H9 (cell line): Measurements from ENCODE around the gene AP1B1. TPM values are rescaled to one million over a fixed set of nuclear protein-coding genes. Genes with fewer than 3 reads are reported as not detected.
"Not testable (repeated sequence)": the region's sequence is repeated elsewhere in the genome, so short reads cannot be mapped to it uniquely, and the experiment has no call there.

Experiments used
- DNase-seq: peaks from one replicate; pipeline ENCODE4 v3.0.0-alpha.2; 2017
- H2AFZ ChIP-seq: one replicate; pipeline ENCODE4 v1.6.1; 2013; ENCODE audit warnings: mild to moderate bottlenecking, low read length, control low read depth, moderate library complexity
- H2AK5ac ChIP-seq: 2 replicates; pipeline ENCODE4 v1.6.1; 2013; ENCODE audit warnings: low read length, control low read depth, mixed read lengths; ENCODE audit not compliant: insufficient read length
- H2BK120ac ChIP-seq: one replicate; pipeline ENCODE4 v1.6.1; 2013; ENCODE audit warnings: low read depth, mild to moderate bottlenecking, low read length, control low read depth, inconsistent platforms; ENCODE audit not compliant: poor library complexity, severe bottlenecking
- H2BK12ac ChIP-seq: 2 replicates; pipeline ENCODE4 v1.6.1; 2013; ENCODE audit warnings: low read length, control low read depth, mixed read lengths, low read depth; ENCODE audit not compliant: insufficient read length
- H2BK15ac ChIP-seq: 2 replicates; pipeline ENCODE4 v1.6.1; 2013; ENCODE audit warnings: low read depth, low read length, control low read depth
- H2BK20ac ChIP-seq: one replicate; pipeline ENCODE4 v1.6.1; 2013; ENCODE audit warnings: low read depth, mild to moderate bottlenecking, low read length, control low read depth, inconsistent platforms; ENCODE audit not compliant: poor library complexity, severe bottlenecking
- H2BK5ac ChIP-seq: 2 replicates; pipeline ENCODE4 v1.6.1; 2013; ENCODE audit warnings: low read length, control low read depth, mixed read lengths; ENCODE audit not compliant: insufficient read length
- H3K14ac ChIP-seq: 2 replicates; pipeline ENCODE4 v1.6.1; 2013; ENCODE audit warnings: low read length, control low read depth; ENCODE audit not compliant: insufficient read depth
- H3K18ac ChIP-seq: 2 replicates; pipeline ENCODE4 v1.6.1; 2013; ENCODE audit warnings: low read depth, mild to moderate bottlenecking, mixed read lengths, low read length, control low read depth; ENCODE audit not compliant: insufficient read length
- H3K23ac ChIP-seq: 2 replicates; pipeline ENCODE4 v1.6.1; 2013; ENCODE audit warnings: low read length, control low read depth, mixed read lengths, low read depth; ENCODE audit not compliant: insufficient read length
- H3K23me2 ChIP-seq: 2 replicates; pipeline ENCODE4 v1.6.1; 2013; ENCODE audit warnings: low read depth, mild to moderate bottlenecking, mixed read lengths, low read length, control low read depth; ENCODE audit not compliant: insufficient read length, poor library complexity, severe bottlenecking
- H3K27ac ChIP-seq: 2 replicates; pipeline ENCODE4 v1.5.1; 2013; ENCODE audit warnings: low read length, control low read depth, mixed read lengths, low read depth; ENCODE audit not compliant: insufficient read length
- H3K27me3 ChIP-seq: 2 replicates; pipeline ENCODE4 v1.6.1; 2013; ENCODE audit warnings: low read length, control low read depth, inconsistent platforms; ENCODE audit not compliant: insufficient read depth
- H3K4ac ChIP-seq: 2 replicates; pipeline ENCODE4 v1.6.1; 2013; ENCODE audit warnings: low read depth, mild to moderate bottlenecking, control low read depth, inconsistent platforms, low read length, moderate library complexity
- H3K4me1 ChIP-seq: 2 replicates; pipeline ENCODE4 v1.6.1; 2013; ENCODE audit warnings: low read length, control low read depth, inconsistent platforms; ENCODE audit not compliant: insufficient read depth
- H3K4me2 ChIP-seq: 2 replicates; pipeline ENCODE4 v1.6.1; 2013; ENCODE audit warnings: low read length, control low read depth, mixed read lengths; ENCODE audit not compliant: insufficient read length, insufficient read depth
- H3K56ac ChIP-seq: 2 replicates; pipeline ENCODE4 v1.6.1; 2013; ENCODE audit warnings: low read depth, mild to moderate bottlenecking, mixed read lengths, low read length, control low read depth; ENCODE audit not compliant: insufficient read length
- H3K79me1 ChIP-seq: 2 replicates; pipeline ENCODE4 v1.6.1; 2013; ENCODE audit warnings: low read depth, mild to moderate bottlenecking, moderate library complexity, low read length, control low read depth, inconsistent platforms; ENCODE audit not compliant: insufficient read depth, poor library complexity, severe bottlenecking
- H3K79me2 ChIP-seq: 2 replicates; pipeline ENCODE4 v1.6.1; 2013; ENCODE audit warnings: low read length, control low read depth, inconsistent platforms; ENCODE audit not compliant: insufficient read depth
- H3K9ac ChIP-seq: 2 replicates; pipeline ENCODE4 v1.6.1; 2013; ENCODE audit warnings: low read length, control low read depth, mixed read lengths; ENCODE audit not compliant: insufficient read length; ENCODE audit errors: extremely low read depth
- H3K9me3 ChIP-seq: one replicate; pipeline ENCODE4 v1.6.1; 2013; ENCODE audit warnings: low read depth, low read length, inconsistent platforms; ENCODE audit not compliant: control insufficient read depth
- H3T11ph ChIP-seq: one replicate; pipeline ENCODE4 v1.6.1; 2013; ENCODE audit warnings: mild to moderate bottlenecking, low read length, control low read depth, inconsistent platforms
- H4K20me1 ChIP-seq: one replicate; pipeline ENCODE4 v1.6.1; 2013; ENCODE audit not compliant: control insufficient read depth, insufficient read length, insufficient read depth
- H4K5ac ChIP-seq: 2 replicates; pipeline ENCODE4 v1.6.1; 2013; ENCODE audit warnings: low read depth, mild to moderate bottlenecking, mixed read lengths, low read length, control low read depth; ENCODE audit not compliant: insufficient read length
- H4K8ac ChIP-seq: replicated peaks from 2 replicates; pipeline ENCODE4 v1.6.1; 2013; ENCODE audit warnings: low read length, control low read depth, mixed read lengths, low read depth; ENCODE audit not compliant: insufficient read length
- H4K91ac ChIP-seq: 2 replicates; pipeline ENCODE4 v1.6.1; 2013; ENCODE audit warnings: low read depth, mild to moderate bottlenecking, moderate library complexity, mixed read lengths, low read length, control low read depth; ENCODE audit not compliant: insufficient read length
- H3K27ac Mint-ChIP-seq, 3 experiments: 2 replicates in 2 of 3; 3 replicates in 1 of 3; pipeline ENCODE4 v1.8.0; 2020 to 2021; ENCODE audit warnings: mixed read lengths in 3 of 3, mild to moderate bottlenecking in 1 of 3, moderate library complexity in 1 of 3
- H3K27me3 Mint-ChIP-seq: 2 replicates; pipeline ENCODE4 v1.8.0; 2021; ENCODE audit warnings: low read depth, mild to moderate bottlenecking, moderate library complexity, mixed read lengths
- H3K36me3 Mint-ChIP-seq, 3 experiments: 2 replicates in 2 of 3; 3 replicates in 1 of 3; pipeline ENCODE4 v1.8.0; 2020 to 2021; ENCODE audit warnings: low read depth in 3 of 3, mixed read lengths in 3 of 3; ENCODE audit not compliant: insufficient read depth in 1 of 3
- H3K4me1 Mint-ChIP-seq, 2 experiments: 2 replicates each; pipeline ENCODE4 v1.8.0; 2020; ENCODE audit warnings: mixed read lengths in 2 of 2
- H3K4me3 Mint-ChIP-seq, 2 experiments: 2 replicates in 1 of 2; 3 replicates in 1 of 2; pipeline ENCODE4 v1.8.0; 2020 to 2021; ENCODE audit warnings: mild to moderate bottlenecking in 2 of 2, mixed read lengths in 2 of 2, moderate library complexity in 1 of 2
- H3K9me3 Mint-ChIP-seq, 2 experiments: 2 replicates in 1 of 2; 3 replicates in 1 of 2; pipeline ENCODE4 v1.8.0; 2020; ENCODE audit warnings: mild to moderate bottlenecking in 2 of 2, mixed read lengths in 2 of 2, moderate library complexity in 1 of 2
- WGBS: extraction: QIAGEN DNeasy Blood & Tissue Kit; methylation state at CpG from one replicate; pipeline ENCODE4 v1.1.7; 2013; ENCODE audit warnings: missing lambda C conversion rate, low lambda C conversion rate, mixed read lengths; ENCODE audit not compliant: insufficient read length; ENCODE audit errors: extremely low coverage; 5-methylcytosine and 5-hydroxymethylcytosine counted together
- total RNA-seq: library from RNA; stranded (reverse); gene quantifications from 2 replicates; pipeline ENCODE4 v1.2.1, GENCODE V29; 2021
- TF ChIP-seq, protein P1 (sequence below): fragments of 200-600 bp; sonication (generic); conservative IDR thresholded peaks from 3 replicates; pipeline ENCODE4 v1.8.0; 2021; ENCODE audit warnings: antibody characterized with exemption, mild to moderate bottlenecking

The AP1B1 gene
- total RNA-seq, 1 experiment from 2014 or later, result 64.0 TPM

DNA sequence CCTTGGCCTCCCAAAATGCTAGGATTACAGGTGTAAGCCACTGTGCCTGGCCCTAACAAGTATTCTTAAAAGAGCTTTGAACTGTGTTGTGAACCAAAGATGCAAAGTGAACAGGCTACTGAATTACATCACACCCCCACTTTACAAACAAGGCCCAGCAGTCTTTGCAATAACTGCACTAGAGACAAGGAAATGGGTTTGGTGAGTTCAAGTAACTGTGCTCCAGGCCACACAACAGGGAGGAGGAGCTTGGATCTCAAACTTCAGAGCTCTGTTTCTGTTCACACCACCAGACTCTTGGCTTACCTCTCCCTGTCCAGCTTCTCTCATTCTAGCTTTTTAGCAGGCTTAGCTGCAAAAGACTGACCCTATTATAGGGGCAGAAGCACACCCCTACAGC lies 42.4 kb downstream of the AP1B1 start:
- no peaks in the 10 kb centered on the region for H3K79me2 ChIP-seq
- peaks cover 21 to 91% (median 46%) of the 10 kb centered on the region in 3 experiments; a peak in 6 of 7 replicates for H3K36me3 Mint-ChIP-seq

DNA sequence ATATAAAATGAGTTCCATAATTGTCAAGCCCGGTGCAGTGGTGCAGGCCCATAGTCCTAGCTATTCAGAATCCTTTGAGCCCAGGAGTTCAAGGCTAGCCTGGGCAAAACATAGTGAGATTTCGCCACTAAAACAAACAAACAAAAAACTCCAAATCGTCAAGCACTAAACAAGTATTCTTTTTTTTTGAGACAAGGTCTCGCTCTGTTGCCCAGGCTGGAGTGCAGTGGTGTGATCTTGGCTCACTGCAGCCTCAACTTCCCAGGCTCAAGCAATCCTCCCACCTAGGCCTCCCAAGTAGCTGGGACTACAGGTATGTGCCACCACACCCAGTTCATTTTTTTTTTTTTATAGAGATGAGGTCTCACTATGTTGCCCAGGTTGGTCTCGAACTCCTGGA lies 43.5 kb downstream of the AP1B1 start:
- H3K14ac ChIP-seq, H3K9me3 ChIP-seq, H3K27ac Mint-ChIP-seq, H3K56ac ChIP-seq, H4K20me1 ChIP-seq, H2BK120ac ChIP-seq, H3K4me1 ChIP-seq, H3K4me2 ChIP-seq, H3K79me2 ChIP-seq, H3K23ac ChIP-seq, H2AFZ ChIP-seq, H2BK20ac ChIP-seq, H3K4ac ChIP-seq, H4K8ac ChIP-seq, H4K91ac ChIP-seq, H3K18ac ChIP-seq, H3K27ac ChIP-seq, H3K4me1 Mint-ChIP-seq, H3K27me3 Mint-ChIP-seq, H4K5ac ChIP-seq, H2AK5ac ChIP-seq, DNase-seq, H3K79me1 ChIP-seq, H3K27me3 ChIP-seq, H3K9me3 Mint-ChIP-seq, H3T11ph ChIP-seq, H3K9ac ChIP-seq, H2BK5ac ChIP-seq, H2BK15ac ChIP-seq, H2BK12ac ChIP-seq, H3K4me3 Mint-ChIP-seq, H3K23me2 ChIP-seq: not testable (repeated sequence)
- peaks cover 20 to 87% (median 48%) of the 10 kb centered on the region in 3 experiments; a peak in 6 of 7 replicates for H3K36me3 Mint-ChIP-seq
- WGBS, result no CpG with 5 or more reads among the region's 5 CpGs

More for the DNA sequence above, 42.4 kb downstream of the AP1B1 start:
- H2BK15ac ChIP-seq, result no peak overlapping the region
- no peak overlapping the region for H3K23ac ChIP-seq
- no peak overlapping the region for H3K4me3 Mint-ChIP-seq
- H3K27ac ChIP-seq, result no peak overlapping the region
- H4K8ac ChIP-seq, result no peak overlapping the region
- no peak overlapping the region for H2BK20ac ChIP-seq
- no peak overlapping the region for H2AK5ac ChIP-seq
- no peak overlapping the region for H3K14ac ChIP-seq
- H3K56ac ChIP-seq, result no peak overlapping the region
- H3K18ac ChIP-seq, result no peak overlapping the region
- H3K27ac Mint-ChIP-seq, result no peak overlapping the region
- H3K4me1 Mint-ChIP-seq, result no peaks in the 10 kb centered on the region
- TF ChIP-seq, protein P1, sequence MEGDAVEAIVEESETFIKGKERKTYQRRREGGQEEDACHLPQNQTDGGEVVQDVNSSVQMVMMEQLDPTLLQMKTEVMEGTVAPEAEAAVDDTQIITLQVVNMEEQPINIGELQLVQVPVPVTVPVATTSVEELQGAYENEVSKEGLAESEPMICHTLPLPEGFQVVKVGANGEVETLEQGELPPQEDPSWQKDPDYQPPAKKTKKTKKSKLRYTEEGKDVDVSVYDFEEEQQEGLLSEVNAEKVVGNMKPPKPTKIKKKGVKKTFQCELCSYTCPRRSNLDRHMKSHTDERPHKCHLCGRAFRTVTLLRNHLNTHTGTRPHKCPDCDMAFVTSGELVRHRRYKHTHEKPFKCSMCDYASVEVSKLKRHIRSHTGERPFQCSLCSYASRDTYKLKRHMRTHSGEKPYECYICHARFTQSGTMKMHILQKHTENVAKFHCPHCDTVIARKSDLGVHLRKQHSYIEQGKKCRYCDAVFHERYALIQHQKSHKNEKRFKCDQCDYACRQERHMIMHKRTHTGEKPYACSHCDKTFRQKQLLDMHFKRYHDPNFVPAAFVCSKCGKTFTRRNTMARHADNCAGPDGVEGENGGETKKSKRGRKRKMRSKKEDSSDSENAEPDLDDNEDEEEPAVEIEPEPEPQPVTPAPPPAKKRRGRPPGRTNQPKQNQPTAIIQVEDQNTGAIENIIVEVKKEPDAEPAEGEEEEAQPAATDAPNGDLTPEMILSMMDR, result no peak
- H3T11ph ChIP-seq, result no peak overlapping the region
- H2BK12ac ChIP-seq, result no peak overlapping the region
- no peaks in the 10 kb centered on the region for H3K9me3 Mint-ChIP-seq
- H3K4me2 ChIP-seq, result no peak overlapping the region
- no peak overlapping the region for H2BK5ac ChIP-seq
- no peak overlapping the region for H4K5ac ChIP-seq
- no peaks in the 10 kb centered on the region for H4K20me1 ChIP-seq
- H3K27me3 ChIP-seq, result no peaks in the 10 kb centered on the region
- no peak overlapping the region for H4K91ac ChIP-seq
- no peak overlapping the region for H2AFZ ChIP-seq
- DNase-seq, result no peak
- no peaks in the 10 kb centered on the region for H3K23me2 ChIP-seq
- H3K9ac ChIP-seq, result no peak overlapping the region
- H3K27me3 Mint-ChIP-seq, result no peaks in the 10 kb centered on the region
- H3K4ac ChIP-seq, result no peak overlapping the region
- no peaks in the 10 kb centered on the region for H3K9me3 ChIP-seq
- H3K4me1 ChIP-seq, result no peaks in the 10 kb centered on the region
- no peak overlapping the region for H2BK120ac ChIP-seq
- H3K79me1 ChIP-seq, result no peaks in the 10 kb centered on the region
